MM.1S (cell line): ENCODE measurements around the gene TRIM8.

Experiments
- EZH2 ChIP-seq: fragments of 300-600 bp; sonication (generic); optimal IDR thresholded peaks from 2 replicates; pipeline ENCODE3; 2017; ENCODE audit warnings: low read depth, mild to moderate bottlenecking, antibody characterized with exemption, low read length, mixed read lengths
- TF ChIP-seq, protein P1 (sequence below): fragments of 300-600 bp; sonication (generic); IDR thresholded peaks from 2 replicates; pipeline ENCODE4 v1.5.1; 2016; ENCODE audit warnings: antibody characterized with exemption, low read length, mixed read lengths

DNA sequence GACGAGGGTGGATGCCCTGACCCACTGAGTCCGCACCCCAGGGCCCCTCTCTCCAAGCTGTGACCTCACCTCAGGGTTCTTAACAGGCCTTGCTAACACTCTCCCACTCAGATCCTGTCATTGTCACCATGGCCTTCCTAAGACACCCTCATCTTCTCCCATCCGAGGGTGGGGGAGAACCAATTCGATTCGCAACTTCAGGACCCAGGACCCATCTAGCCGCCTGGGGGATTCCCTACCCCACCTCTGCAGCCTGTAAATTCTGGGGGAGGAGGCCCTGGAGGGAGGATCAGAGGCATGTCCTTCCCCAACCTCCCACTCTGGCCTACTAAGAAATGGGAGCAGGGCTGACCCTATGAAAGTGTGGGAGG, 17.4 kb downstream of the TRIM8 start:
- TF ChIP-seq EZH2 = no peak
- TF ChIP-seq, protein P1, sequence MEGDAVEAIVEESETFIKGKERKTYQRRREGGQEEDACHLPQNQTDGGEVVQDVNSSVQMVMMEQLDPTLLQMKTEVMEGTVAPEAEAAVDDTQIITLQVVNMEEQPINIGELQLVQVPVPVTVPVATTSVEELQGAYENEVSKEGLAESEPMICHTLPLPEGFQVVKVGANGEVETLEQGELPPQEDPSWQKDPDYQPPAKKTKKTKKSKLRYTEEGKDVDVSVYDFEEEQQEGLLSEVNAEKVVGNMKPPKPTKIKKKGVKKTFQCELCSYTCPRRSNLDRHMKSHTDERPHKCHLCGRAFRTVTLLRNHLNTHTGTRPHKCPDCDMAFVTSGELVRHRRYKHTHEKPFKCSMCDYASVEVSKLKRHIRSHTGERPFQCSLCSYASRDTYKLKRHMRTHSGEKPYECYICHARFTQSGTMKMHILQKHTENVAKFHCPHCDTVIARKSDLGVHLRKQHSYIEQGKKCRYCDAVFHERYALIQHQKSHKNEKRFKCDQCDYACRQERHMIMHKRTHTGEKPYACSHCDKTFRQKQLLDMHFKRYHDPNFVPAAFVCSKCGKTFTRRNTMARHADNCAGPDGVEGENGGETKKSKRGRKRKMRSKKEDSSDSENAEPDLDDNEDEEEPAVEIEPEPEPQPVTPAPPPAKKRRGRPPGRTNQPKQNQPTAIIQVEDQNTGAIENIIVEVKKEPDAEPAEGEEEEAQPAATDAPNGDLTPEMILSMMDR = no peak
